Panc1 (cell line): Measurements from ENCODE around the gene MMP24OS. TPM values are rescaled to one million over a fixed set of nuclear protein-coding genes. Genes with fewer than 3 reads are reported as not detected.

ENCODE experiments used
- total RNA-seq: library from RNA; stranded (reverse); gene quantifications from one replicate; pipeline ENCODE4 v1.2.1, GENCODE V29; 2021; ENCODE audit not compliant: unreplicated experiment

MMP24OS gene
- total RNA-seq, 1 experiment from 2014 or later = 83.8 TPM

Other genes starting within 250 kb of the MMP24OS start
- gene TRPC4AP, start 185.3 kb downstream of the MMP24OS start, total RNA-seq = 48.4 TPM
- 34.7 TPM for gene EDEM2, start 130.8 kb downstream of the MMP24OS start, total RNA-seq
- 38.0 TPM for gene PROCR, start 106.0 kb downstream of the MMP24OS start, total RNA-seq
- 7.1 TPM for gene MMP24, start 51.4 kb downstream of the MMP24OS start, total RNA-seq
- 258 TPM for gene EIF6, start 6.7 kb upstream of the MMP24OS start, total RNA-seq
- not detected for gene FAM83C, start 14.3 kb upstream of the MMP24OS start, total RNA-seq
- 58.6 TPM for gene UQCC1, start 133.9 kb upstream of the MMP24OS start, total RNA-seq
- 0.26 TPM for gene GDF5, start 160.1 kb upstream of the MMP24OS start, total RNA-seq
- gene CEP250, start 177.5 kb upstream of the MMP24OS start, total RNA-seq = 82.5 TPM